ENCODE measurements around the gene ZMYND11.

ZMYND11 gene

DNA sequence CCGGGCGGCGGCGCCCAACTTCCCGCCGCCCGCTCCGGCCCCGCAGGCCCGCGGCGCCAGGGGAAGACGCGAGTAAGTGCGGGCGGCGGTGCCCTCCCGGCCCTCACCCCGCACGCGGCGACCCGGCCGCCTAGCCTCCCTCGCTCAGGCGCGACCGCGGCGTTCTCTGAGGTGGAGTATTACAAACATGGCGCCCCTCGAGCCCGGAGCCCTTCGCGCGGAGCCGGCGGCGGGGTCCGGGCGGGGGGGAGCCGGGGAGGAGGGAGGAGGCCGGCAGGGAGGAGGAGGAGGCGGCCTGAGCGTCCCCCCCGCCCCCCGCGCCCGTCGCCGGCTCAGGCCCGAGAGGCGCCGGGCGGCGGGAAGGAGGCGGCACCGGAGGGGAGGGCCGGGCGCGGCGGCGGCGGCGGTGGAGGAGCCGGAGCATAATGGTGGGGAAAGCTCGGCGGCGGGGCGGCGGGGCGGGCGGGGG, at the start of gene ZMYND11:
Gene ZMYND11, plus strand, starts transcription at position 324 of the 469 bp plus-strand sequence. CDS start 44,558 bp downstream, outside the sequence.
- DNase-seq (ENCODE audit: low read depth): peak; percentile 43

DNA sequence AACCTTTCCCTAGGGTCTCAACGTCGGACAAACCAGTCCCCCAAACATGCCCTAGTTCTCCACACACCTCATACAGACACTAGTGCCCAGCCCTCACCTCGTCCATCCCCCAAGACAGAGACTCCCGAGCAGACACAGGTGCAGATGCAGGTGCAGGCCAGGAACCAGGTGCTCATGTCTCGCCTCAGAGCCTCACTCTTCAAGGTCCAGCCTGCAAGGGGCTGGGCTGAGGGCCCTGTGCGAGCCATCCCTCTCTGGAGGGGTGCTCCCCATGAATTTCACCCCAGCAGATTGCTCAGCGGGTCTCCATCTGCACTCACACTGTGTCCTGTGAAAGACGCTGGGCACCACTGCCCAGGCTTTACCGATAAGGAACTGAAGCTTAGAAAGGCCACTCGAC, 49.2 kb upstream of the ZMYND11 start:
- DNase-seq (ENCODE audit: low read depth): no peak

DNA sequence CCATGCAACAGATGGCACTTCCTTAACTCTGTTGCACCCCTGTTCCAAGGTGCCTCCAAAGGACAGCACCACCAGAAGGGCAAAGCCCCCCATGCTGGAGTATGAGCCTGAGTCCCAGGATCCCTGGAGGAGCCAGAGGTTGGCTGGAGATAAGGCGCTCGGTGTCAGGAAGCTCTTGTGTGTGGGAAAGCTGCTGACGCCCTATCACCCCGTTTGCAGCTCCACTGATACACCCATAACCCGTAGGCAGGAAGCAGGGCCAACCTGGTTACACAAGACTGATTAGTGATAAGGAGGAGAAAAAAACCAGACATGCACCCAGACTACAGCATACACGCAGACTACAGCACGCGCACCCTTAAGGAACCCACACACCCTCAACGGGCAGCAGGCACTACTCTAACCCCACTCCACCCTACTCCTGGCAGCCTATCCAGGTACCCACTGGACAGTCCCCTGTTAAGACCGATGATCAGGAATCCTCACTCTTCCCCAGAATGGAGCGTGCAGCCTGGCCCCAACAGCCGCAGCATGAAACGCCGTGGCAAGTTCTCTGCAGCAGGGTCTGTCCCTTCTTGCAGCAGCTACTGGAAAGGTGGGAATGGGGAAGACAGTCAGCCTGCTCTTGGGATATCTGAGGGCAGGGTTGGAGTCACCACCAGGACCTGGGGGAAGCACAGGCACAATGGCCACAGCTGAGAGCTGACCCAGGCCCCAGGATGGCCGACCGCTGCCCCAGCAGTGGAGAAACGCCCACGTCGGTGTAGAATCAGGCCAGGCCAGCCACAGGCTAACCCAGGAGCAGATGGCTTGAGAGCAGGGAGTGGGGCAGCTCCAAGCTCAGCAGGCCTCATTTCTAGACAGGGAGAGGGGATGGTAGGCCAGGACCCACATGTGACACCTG, 47.8 kb upstream of the ZMYND11 start:
- no peak for DNase-seq (ENCODE audit: low read depth)

DNA sequence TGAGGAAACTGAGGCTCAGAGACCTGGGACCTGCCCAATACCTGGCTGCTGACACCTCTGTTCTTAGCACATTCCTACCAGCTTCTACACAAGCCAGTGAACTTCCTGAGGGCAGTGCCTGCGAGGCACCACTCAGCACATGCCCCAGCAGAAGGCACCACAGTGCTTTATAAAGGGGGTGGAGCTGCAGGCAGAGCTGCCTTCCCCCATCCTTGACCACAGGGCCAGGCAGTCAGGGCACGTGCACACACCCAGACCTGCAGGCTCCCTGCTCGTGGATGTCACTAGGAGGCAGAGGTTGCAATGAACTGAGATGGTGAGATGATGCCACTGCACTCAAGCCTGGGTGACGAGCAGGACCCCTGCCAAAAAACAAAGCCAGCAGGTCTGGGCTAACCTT, 47.0 kb upstream of the ZMYND11 start:
- no peak for DNase-seq (ENCODE audit: low read depth)

GRCh38 chr10:89248-89647, 46.0 kb upstream of the ZMYND11 start:
- DNase-seq (ENCODE audit: low read depth): no peak

- no peak for DNase-seq (ENCODE audit: low read depth)
Measured at GRCh38 chr10:90161-90560, 45.1 kb upstream of the ZMYND11 start.

DNA sequence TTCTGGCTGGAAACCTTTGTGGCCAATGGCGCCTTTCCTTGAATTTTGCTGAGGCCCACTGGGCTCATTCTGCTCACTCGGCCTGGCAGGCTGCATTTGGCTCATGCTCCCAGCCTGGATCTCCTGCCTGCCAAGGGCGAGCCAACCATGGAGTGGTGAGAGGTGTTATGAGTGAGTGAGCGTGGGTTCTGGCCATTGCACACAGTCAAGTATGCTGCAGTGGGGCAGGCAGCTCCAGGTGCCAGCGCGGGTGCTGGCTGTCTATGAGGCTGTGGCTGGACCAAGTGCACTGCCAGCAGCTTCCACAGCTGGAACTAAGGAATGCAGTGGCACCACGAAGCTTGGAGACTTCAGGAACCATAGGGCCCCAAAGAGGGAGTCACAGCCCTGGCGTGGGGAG, 43.9 kb upstream of the ZMYND11 start:
- DNase-seq (ENCODE audit: low read depth): no peak

- no peak for DNase-seq (ENCODE audit: low read depth)
Measured at GRCh38 chr10:92153-92552, 43.1 kb upstream of the ZMYND11 start.

- no peak for DNase-seq (ENCODE audit: low read depth)
Measured at GRCh38 chr10:92846-93245, 42.4 kb upstream of the ZMYND11 start.

GRCh38 chr10:94613-95012, 40.6 kb upstream of the ZMYND11 start:
- DNase-seq (ENCODE audit: low read depth): no peak

DNA sequence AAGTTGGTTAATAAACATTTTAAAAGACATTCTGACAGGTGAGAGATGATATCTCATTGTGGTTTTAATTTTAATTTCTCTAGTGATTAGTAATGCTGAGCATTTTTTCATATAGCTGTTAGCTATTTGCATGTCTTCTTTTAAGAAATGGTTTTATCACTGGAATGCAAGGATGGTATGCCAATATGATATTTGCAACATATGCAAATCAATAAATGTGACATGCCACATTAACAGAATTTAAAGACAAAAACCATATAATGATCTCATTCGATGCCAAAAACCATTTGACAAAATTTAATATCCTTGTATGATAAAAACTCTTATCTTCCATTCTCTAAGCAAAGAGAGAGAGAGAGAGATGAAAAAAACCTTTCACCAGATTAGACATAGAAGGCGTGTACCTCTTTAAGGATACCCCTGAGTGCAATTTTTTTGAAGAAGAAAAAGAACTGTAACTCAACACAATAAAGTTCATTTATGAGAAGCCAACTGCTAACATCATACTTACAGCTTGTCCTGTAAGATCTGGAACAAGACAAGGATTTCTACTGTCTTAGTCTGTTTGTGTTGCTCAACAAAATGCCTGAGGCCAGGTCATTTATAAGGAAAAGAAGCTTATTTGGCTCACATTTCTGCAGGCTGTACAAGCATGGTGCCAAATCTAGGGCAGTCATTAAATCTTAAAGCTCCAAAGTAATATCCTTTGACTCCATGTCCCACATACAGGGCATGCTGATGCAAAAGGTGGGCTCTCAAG, 39.7 kb upstream of the ZMYND11 start:
- DNase-seq (ENCODE audit: low read depth): no peak

DNA sequence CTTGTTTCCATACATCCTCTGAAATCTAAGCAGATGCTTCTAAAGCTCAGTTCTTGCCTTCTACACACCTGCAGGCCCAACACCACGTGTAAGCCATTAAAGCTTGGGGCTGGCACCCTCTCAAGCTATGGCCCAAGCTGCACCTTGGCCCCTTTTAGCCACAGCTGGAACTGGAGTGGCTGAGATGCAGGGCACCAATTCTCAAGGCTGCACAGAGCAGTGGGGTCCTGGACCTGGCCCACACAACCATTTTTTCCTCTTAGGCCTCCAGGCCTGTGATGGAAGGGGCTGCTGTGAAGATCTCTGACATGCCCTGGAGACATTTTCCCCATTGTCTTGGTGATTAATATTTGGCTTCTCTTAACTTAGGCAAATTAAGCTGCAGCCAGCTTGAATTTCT, 38.8 kb upstream of the ZMYND11 start:
- no peak for DNase-seq (ENCODE audit: low read depth)

DNA sequence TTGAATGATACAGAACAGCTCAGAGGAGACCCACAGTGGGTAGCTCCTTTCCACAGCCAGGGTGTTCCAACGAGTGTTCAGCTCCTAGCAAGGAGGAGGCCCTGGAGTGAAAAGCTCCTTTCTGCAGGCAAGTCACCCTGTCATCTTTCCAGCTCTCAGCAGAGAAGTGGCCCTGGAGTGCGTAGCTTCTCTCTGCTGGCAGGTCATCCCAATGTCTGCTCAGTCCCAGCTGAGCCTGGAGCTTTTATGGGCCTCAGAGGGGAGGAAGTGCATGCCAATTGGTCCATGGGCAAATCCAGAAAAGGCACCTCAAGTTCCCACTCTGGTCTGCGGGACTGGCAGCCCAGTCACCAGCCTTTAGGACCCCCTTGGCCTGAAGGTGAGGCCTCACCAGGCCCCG, 30.8 kb upstream of the ZMYND11 start:
- no peak for DNase-seq (ENCODE audit: low read depth)

DNA sequence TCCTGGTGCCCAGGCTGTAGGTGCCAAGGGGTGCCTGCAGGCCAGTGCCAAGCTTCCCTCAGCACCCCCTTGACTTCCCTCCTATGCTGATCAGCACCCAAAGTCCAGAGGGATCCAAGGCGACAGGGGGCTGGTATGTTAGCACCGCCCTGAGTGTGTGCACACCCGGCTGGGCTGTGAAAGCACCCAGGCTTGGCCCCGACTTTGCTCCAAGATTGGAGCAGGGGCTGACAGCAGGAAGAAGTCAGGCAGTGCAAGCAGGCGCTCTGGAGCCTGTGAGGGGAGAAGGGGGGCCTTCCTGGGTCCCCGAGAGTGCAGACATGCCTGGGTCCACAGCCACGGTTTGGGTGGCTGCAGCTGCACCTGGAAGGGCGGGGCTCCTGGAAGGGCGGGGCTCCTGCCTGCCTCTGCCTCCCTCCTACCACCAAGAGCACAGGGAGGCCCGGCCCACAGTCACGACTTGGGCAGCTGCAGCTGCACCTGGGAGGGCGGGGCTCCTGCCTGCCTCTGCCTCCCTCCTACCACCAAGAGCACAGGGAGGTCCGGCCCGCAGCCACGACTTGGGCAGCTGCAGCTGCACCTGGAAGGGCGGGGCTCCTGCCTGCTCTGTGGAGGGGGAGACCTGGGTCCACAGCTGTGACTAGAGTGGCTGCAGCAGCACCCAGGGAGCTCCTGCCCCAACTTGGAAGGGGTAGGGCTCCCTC, 30.2 kb upstream of the ZMYND11 start:
- no peak for DNase-seq (ENCODE audit: low read depth)

DNA sequence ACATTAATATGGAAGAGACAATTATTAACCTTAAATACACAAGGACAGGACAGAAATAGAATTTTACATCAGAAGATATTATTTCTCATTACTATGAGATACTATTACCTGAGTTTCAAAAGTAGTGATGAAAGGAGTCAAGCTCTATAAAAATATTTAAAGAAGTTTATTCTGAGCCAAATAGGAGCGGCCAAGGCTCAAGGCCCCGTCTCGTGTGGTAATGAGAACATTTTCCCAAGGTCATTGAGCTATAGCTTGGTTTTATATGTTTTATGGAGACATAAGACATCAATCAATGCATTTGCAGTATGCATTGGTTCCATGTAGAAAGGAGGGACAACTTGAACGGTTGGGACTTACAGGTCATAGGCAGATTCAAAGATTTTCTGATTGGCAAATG, 29.4 kb upstream of the ZMYND11 start:
- no peak for DNase-seq (ENCODE audit: low read depth)

GRCh38 chr10:106740-107139, 28.5 kb upstream of the ZMYND11 start:
- no peak for DNase-seq (ENCODE audit: low read depth)

DNA sequence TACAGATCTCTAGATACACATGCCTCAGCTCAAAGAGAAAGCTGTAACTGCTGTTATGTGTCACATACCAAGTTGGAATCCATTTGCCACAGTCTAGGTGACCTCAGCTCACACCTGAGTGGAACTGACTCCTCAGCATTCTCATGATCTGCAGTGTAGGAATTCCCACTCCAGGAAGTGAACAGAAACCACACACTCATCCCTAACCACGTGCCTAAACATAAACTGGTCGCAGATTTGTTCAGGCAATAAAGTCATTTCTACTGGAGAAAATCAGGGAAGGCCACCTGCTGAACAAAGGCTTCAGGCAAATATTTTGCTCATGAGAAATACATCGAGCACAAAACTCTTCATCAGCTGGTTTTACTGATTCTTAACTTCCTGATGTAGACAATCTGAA, 23.0 kb upstream of the ZMYND11 start:
- DNase-seq (ENCODE audit: low read depth): no peak

- DNase-seq (ENCODE audit: low read depth): no peak
Measured at GRCh38 chr10:124874-125273, 10.4 kb upstream of the ZMYND11 start.

- no peak for DNase-seq (ENCODE audit: low read depth)
Measured at GRCh38 chr10:127612-128432, 7.4 kb upstream of the ZMYND11 start.

- no peak for DNase-seq (ENCODE audit: low read depth)
Measured at GRCh38 chr10:129810-130209, 5.4 kb upstream of the ZMYND11 start.

Measured in stimulated activated CD8-positive, alpha-beta memory T cell treated with anti-CD3 and anti-CD28 coated beads, Interleukin-15, amount 100 ng/mL, for 24 hours (primary cell).